Activated naive CD8-positive, alpha-beta T cell treated with anti-CD3 and anti-CD28 coated beads, Interleukin-2, amount 50 U/mL, for 16 hours (primary cell): ENCODE data around the gene STRADB.
"Not testable (repeated sequence)": the region's sequence is repeated elsewhere in the genome, so short reads cannot be mapped to it uniquely, and the experiment has no call there.

Source experiments
- DNase-seq: peaks from one replicate; pipeline ENCODE4 v3.0.0-alpha.2; 2020; ENCODE audit warnings: low read depth, low spot score

Gene STRADB

GRCh38 chr2:201430839-201431238 lies 20.7 kb upstream of the STRADB start:
- DNase-seq = no peak

- no peak for DNase-seq
These were observed 19.4 kb upstream of the STRADB start for GRCh38 chr2:201432038-201432620.

GRCh38 chr2:201432621-201433393 lies 18.7 kb upstream of the STRADB start:
- no peak for DNase-seq

- DNase-seq = no peak
These were observed 18.0 kb upstream of the STRADB start for GRCh38 chr2:201433394-201433995.

- no peak for DNase-seq
These were observed 15.4 kb upstream of the STRADB start for GRCh38 chr2:201436141-201436540.

- DNase-seq = not testable (repeated sequence)
These were observed 12.1 kb upstream of the STRADB start for GRCh38 chr2:201439336-201439922.

- no peak for DNase-seq
These were observed 11.4 kb upstream of the STRADB start for GRCh38 chr2:201440182-201440581.

- no peak for DNase-seq
These were observed 10.1 kb upstream of the STRADB start for GRCh38 chr2:201441409-201441808.

- DNase-seq = no peak
These were observed 6.6 kb upstream of the STRADB start for GRCh38 chr2:201444746-201445465.

GRCh38 chr2:201447086-201447485 lies 4.5 kb upstream of the STRADB start:
- DNase-seq = no peak

GRCh38 chr2:201448061-201448460 lies 3.5 kb upstream of the STRADB start:
- DNase-seq = no peak

- DNase-seq = no peak
These were observed 2.8 kb upstream of the STRADB start for GRCh38 chr2:201448701-201449100.

- DNase-seq = no peak
These were observed 617 bp upstream of the STRADB start for GRCh38 chr2:201450954-201451291.

- DNase-seq = no peak
These were observed 750 bp downstream of the STRADB start for GRCh38 chr2:201452058-201452921.

GRCh38 chr2:201452922-201453643 lies 1.5 kb downstream of the STRADB start:
- no peak for DNase-seq

- DNase-seq = no peak
These were observed 6.8 kb downstream of the STRADB start for GRCh38 chr2:201458381-201458780.

GRCh38 chr2:201460532-201460931 lies 9.0 kb downstream of the STRADB start:
- no peak for DNase-seq

- DNase-seq = no peak
These were observed 13.0 kb downstream of the STRADB start for GRCh38 chr2:201464547-201464946.

- DNase-seq = no peak
These were observed 14.0 kb downstream of the STRADB start for GRCh38 chr2:201465524-201465971.

GRCh38 chr2:201466050-201466675 lies 14.6 kb downstream of the STRADB start:
- no peak for DNase-seq
